ENCODE measurements around the gene PEX5L. TPM values are rescaled to one million over a fixed set of nuclear protein-coding genes. Genes with fewer than 3 reads are reported as not detected.

PEX5L gene
- polyA plus RNA-seq, 1 of the 3 experiments (the other 2 are of a cell fraction), result not detected

DNA sequence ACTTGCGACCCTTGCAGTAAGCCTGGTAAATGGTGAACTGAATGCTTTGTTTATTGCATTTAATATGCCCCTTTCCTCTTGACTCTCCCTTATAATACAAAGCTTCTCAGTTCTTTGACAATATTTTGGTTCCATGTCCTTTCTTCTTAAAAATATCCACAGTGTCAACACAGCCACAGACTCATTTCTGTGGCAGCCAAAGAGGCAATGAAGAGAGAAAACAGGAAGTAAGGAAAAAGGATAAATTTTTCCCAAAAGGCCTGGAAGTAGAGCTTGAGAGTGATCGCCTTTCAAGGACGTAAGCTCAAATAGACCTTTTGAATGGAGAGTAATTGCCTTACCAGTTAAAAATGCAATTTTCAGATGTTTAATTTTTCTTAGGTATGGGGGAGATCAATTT is 59.4 kb downstream of the PEX5L start:
- Histone ChIP-seq H3K4me2 (no peak overlapping the region), H3K4me3 (ENCODE audit: low read depth in 2 of 2, low read length in 1 of 2) (no peak overlapping the region), H3K4me1 (ENCODE audit: control insufficient read depth in 1 of 2, insufficient read depth in 2 of 2, low read depth in 1 of 2, low read length in 1 of 2) (no peaks in the 10 kb centered on the region), H2AFZ (ENCODE audit: low read depth) (no peak overlapping the region), H3K36me3 (replicated peaks in 1 of 2; ENCODE audit: control insufficient read depth in 1 of 2, insufficient read depth in 2 of 2, low read length in 1 of 2) (no peaks in the 10 kb centered on the region), H3K9ac (no peak overlapping the region), H3K9me3 (no peaks in the 10 kb centered on the region), H3K27me3 (ENCODE audit: insufficient read depth) (no peaks in the 10 kb centered on the region), H3K9me2 (no peaks in the 10 kb centered on the region), H3K79me2 (ENCODE audit: insufficient read depth) (no peaks in the 10 kb centered on the region), H4K20me1 (ENCODE audit: insufficient read depth) (no peaks in the 10 kb centered on the region), H3K27ac (ENCODE audit: low read depth in 2 of 2, low read length in 1 of 2) (no peak overlapping the region), H3F3A (replicated peaks; ENCODE audit: insufficient read depth) (no peaks in the 10 kb centered on the region)
- TF ChIP-seq, protein P1, sequence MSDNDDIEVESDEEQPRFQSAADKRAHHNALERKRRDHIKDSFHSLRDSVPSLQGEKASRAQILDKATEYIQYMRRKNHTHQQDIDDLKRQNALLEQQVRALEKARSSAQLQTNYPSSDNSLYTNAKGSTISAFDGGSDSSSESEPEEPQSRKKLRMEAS (IDR thresholded peaks at IDR 0.05; ENCODE audit: low read depth), result no peak
- TF ChIP-seq, protein P2, sequence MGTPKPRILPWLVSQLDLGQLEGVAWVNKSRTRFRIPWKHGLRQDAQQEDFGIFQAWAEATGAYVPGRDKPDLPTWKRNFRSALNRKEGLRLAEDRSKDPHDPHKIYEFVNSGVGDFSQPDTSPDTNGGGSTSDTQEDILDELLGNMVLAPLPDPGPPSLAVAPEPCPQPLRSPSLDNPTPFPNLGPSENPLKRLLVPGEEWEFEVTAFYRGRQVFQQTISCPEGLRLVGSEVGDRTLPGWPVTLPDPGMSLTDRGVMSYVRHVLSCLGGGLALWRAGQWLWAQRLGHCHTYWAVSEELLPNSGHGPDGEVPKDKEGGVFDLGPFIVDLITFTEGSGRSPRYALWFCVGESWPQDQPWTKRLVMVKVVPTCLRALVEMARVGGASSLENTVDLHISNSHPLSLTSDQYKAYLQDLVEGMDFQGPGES (IDR thresholded peaks at IDR 0.05; ENCODE audit: low read depth, low read length), result no peak
- TF ChIP-seq, protein P3, sequence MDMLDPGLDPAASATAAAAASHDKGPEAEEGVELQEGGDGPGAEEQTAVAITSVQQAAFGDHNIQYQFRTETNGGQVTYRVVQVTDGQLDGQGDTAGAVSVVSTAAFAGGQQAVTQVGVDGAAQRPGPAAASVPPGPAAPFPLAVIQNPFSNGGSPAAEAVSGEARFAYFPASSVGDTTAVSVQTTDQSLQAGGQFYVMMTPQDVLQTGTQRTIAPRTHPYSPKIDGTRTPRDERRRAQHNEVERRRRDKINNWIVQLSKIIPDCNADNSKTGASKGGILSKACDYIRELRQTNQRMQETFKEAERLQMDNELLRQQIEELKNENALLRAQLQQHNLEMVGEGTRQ (IDR thresholded peaks at IDR 0.05; ENCODE audit: borderline replicate concordance, low read depth, low read length), result no peak
- no peak for TF ChIP-seq TAF1 (IDR thresholded peaks at IDR 0.05; ENCODE audit: borderline replicate concordance, low read depth, low read length)
- TF ChIP-seq, protein P4, sequence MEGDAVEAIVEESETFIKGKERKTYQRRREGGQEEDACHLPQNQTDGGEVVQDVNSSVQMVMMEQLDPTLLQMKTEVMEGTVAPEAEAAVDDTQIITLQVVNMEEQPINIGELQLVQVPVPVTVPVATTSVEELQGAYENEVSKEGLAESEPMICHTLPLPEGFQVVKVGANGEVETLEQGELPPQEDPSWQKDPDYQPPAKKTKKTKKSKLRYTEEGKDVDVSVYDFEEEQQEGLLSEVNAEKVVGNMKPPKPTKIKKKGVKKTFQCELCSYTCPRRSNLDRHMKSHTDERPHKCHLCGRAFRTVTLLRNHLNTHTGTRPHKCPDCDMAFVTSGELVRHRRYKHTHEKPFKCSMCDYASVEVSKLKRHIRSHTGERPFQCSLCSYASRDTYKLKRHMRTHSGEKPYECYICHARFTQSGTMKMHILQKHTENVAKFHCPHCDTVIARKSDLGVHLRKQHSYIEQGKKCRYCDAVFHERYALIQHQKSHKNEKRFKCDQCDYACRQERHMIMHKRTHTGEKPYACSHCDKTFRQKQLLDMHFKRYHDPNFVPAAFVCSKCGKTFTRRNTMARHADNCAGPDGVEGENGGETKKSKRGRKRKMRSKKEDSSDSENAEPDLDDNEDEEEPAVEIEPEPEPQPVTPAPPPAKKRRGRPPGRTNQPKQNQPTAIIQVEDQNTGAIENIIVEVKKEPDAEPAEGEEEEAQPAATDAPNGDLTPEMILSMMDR (IDR thresholded peaks at IDR 0.05), result no peak
- TF ChIP-seq TCF12 (IDR thresholded peaks at IDR 0.05), result no peak
- TF ChIP-seq TEAD4 (IDR thresholded peaks at IDR 0.05; ENCODE audit: borderline replicate concordance, insufficient read depth), result no peak
- TF ChIP-seq NRF1 (IDR thresholded peaks at IDR 0.05; ENCODE audit: low read depth, low read length), result no peak
- TF ChIP-seq NFIC (IDR thresholded peaks at IDR 0.05; ENCODE audit: borderline replicate concordance), result no peak
- TF ChIP-seq RAD21 (IDR thresholded peaks at IDR 0.05; ENCODE audit: low read length), result no peak
- no peak for TF ChIP-seq GATA2 (CRISPR knock-in tag; IDR thresholded peaks at IDR 0.05)
- no peak for TF ChIP-seq SIN3A (IDR thresholded peaks at IDR 0.05; ENCODE audit: borderline replicate concordance, low read depth, low read length)
- TF ChIP-seq, protein P5, sequence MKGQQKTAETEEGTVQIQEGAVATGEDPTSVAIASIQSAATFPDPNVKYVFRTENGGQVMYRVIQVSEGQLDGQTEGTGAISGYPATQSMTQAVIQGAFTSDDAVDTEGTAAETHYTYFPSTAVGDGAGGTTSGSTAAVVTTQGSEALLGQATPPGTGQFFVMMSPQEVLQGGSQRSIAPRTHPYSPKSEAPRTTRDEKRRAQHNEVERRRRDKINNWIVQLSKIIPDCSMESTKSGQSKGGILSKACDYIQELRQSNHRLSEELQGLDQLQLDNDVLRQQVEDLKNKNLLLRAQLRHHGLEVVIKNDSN (IDR thresholded peaks at IDR 0.05; ENCODE audit: borderline replicate concordance, low read depth), result no peak
- TF ChIP-seq YY1 (IDR thresholded peaks at IDR 0.05; ENCODE audit: low read depth), result no peak
- no peak for TF ChIP-seq POLR2AphosphoS5 (IDR thresholded peaks at IDR 0.05; ENCODE audit: low read depth, low read length)
- no peak for TF ChIP-seq GABPA (IDR thresholded peaks at IDR 0.05; ENCODE audit: low read depth)
- no peak for TF ChIP-seq RCOR1 (IDR thresholded peaks at IDR 0.05; ENCODE audit: low read length)
- TF ChIP-seq RFX5 (IDR thresholded peaks at IDR 0.05; ENCODE audit: low read length), result no peak
- POLR2A ChIA-PET, result no interaction called here
- DNase-seq, result no peak
- WGBS (ENCODE audit: low lambda C conversion rate), result 46% methylated on average over 3 of the region's 3 CpGs
- CTCF ChIA-PET, result interaction anchor here (1.5 kb wide), 1 partner anchor 48 kb away, joined by 4 read pairs; no protein-coding TSS in a partner anchor

Measured in SK-N-SH (cell line).